NCI-H187 (cell line): ENCODE results near the gene CIAO2A.
"Not testable (repeated sequence)": the region's sequence is repeated elsewhere in the genome, so short reads cannot be mapped to it uniquely, and the experiment has no call there.

Experiments used
- DNase-seq, 2 experiments: peaks; one replicate each; lab custom pipeline; 2025; lab: John Stamatoyannopoulos, UW

The CIAO2A gene

DNA sequence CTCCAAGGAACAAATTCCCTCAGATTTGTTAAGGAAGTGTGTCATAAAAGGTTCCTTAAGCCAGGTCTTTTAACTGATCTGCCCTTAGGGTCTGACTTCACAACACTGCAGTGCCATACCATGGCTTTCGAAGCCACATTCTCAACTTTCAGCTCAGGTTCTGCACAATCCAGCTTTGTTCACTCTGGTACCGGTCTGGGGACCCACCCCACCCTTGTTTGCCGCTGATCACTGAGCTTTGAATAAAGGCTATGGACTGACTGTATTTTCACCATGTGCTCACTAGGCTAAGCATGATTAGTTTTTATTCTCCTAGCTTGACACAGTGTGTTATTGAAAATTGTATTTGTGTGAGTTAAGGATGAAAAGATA, 18.0 kb upstream of the CIAO2A start:
- DNase-seq: no peak

DNA sequence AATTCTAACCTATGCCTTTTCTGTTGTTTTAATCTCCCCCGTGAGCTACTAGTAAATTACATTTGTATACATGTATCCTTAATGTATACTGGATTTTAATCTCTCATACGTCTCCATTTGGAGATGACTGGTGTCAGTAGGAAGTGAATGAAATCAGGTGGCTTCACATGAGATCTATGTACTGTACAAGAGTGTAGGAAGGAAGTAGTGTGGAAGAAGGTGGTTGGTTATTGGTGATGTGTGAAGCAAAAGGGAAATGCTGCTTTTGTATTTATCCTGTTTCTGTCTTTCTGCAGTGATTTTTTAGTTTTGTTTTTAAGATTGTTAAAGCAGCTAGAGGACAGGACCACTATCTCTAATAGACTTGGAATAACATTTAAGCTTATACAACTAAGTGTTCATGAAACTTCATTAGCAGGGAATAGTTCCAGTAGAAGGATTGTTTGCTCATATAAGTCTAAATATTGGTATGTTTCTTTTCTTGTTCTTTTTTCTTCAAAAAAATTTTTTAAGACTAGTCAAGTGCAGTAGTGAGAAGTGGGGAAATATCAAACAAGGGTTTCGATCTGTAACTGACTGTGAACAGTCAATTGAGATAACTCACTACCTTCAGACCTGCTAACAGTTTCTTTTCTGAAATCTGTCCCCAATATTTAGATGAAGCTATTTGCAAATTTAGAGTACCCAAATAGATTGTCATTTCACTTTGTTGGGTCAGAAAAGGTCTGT, 17.5 kb upstream of the CIAO2A start:
- no peak for DNase-seq

DNA sequence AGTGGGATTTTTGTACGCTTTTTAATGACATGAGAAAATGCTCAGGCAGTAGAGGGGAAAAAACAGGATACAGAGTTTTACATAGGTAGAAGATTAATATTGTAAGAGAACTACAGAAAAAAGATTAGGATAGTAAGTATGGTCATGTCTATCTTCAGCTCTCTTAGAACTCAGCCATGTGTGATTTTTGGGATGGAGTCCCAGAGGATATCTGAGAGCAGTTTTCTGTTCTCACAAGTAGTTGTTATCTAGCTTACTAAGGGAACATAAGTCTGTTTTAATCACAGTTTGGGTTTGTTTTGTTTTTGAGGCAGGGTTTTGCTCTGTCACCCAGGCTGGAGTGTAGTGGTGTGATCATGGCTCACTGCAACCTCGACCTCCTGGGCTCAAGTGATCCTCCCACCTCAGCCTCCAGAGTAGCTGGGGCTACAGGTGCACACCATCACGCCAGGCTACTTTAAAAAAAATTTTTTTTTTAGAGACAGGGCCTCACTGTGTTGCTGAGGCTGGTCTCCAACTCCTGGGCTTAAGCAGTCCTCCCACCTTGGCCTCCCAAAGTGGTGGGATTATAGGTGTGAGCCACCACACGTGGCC, 16.6 kb upstream of the CIAO2A start:
- DNase-seq: not testable (repeated sequence)

DNA sequence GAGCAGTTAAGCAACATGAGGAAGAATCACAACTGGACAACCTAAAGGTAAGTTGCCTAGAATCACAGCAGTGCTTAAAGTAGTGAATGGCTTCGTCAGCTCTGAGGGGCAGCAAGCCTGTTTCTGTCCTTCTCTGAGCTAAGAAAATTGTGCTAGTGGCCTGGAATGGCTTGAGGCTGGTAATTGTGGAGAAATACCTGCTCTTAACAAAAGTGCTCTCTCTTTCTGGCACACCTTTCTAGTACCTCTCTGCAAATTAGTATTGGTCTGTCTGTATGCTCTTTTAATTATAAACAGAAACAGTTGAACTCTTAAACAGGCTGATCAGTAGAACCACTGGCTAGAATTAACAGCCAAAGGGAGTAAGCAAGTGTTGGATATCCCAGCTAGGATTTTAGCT, 13.7 kb upstream of the CIAO2A start:
- no peak for DNase-seq

DNA sequence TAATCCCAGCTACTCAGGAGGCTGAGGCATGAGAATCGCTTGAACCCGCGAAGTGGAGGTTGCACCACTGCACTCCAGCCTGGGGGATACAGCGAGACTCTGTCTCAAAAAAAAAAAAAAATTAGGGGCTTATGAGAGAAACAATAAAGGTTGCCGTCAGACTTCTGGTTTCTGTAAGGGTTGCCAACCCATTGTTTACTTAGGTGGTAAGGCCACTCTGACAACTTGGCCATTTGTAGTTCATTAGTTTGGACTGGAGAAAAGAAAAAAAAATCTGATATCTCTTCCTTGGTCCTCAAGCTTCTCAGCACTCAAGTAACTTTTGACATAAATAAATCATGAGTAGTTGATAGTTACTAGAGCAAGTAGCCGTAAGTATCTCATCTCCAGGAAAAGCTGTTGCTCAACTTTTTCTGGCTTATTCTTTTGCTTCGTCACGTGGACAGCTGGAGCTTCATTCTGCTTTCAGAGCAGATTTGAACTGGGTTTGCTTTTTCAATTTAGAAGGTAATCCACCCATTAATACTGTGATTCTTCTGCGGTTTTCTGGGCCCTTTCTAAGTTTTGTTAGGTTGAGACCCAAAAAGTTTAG, 11.6 kb upstream of the CIAO2A start:
- no peak for DNase-seq

DNA sequence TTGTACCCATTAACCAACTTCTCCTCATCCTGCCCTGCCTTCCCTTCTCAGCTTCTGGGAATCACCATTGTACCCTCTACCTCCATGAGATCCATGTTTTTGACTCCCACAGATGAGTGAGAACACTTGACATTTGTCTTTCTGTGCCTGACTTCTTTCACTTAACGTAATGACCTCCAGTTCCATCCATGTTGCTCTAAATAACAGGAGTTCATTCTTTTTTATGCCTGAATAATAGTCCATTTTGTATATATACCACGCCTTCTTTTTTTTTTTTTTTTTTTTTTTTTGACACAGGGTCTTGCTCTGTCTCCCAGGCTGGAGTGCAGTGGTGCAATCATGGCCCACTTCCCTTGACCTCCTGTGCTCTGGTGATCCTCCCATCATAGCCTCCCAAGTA, 8.9 kb upstream of the CIAO2A start:
- DNase-seq: no peak

DNA sequence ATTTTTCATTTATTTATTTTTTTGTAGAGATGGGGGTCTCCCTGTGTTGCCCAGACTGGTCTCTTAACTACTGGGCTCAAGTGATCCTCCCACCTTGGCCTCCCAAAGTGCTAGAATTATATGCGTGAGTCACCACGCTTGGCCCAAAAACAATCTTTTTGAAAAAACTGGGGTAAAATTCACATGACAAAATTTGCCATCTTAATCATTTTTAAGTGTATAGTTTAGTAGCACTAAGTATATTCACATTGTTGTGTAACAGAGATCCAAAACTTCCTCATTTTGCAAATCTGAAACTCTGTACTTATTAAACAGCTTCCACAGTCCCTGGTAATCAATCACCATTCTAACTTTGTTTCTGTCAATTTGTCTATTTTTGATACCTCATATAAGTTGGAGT, 7.3 kb upstream of the CIAO2A start:
- DNase-seq: no peak

DNA sequence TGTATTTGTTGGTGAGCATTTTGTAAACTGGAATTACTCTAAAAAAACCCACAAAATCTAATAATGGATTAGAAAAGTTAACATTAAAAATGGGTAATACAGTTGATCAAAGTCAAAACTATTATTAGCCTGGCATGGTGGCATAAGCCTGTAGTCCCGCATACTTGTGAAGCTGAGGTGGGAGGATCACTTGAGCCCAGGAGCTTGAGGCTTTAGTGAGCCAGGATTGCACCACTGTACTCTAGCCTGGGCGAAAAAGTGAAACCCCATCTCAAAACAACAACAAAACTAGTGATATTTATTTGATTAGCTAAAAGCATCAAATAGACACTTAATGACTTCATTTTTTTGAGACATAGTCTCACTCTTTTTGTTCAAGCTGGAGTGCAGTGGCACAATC, 5.7 kb upstream of the CIAO2A start:
- DNase-seq: no peak

DNA sequence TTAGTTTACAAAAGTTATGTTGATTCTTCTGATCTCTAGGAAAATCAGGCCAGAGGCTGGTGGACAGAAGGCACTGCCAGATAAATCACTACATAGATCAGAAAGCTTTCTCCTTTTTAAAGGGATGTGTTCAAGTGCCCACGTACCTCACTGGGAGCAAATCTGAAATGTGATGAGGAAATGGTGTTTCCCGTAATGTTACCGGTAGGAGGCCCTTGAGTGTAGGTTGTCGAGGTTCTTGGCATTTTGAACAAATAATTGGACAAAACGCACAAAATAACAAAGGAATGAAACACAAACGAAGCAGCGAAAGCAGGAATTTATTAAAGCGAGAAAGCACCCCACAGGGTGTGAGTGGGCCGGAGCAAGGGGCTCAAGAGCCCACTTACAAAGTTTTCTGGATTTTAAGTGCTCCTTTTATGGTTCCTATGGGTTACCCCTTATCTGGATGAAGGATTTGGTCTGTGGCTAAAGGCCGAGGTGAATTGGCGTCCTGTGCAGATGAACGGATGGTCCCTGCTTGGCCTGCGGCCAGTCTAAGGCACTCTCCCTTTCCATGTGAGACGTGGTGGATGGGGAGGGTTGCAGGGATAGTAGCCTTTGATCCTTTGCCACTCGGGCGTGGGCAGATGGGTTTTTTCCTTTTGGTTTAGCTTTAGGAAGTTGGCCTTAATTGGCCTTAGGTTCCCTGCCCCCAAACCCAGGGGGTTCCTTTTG, 3.2 kb upstream of the CIAO2A start:
- DNase-seq: no peak

DNA sequence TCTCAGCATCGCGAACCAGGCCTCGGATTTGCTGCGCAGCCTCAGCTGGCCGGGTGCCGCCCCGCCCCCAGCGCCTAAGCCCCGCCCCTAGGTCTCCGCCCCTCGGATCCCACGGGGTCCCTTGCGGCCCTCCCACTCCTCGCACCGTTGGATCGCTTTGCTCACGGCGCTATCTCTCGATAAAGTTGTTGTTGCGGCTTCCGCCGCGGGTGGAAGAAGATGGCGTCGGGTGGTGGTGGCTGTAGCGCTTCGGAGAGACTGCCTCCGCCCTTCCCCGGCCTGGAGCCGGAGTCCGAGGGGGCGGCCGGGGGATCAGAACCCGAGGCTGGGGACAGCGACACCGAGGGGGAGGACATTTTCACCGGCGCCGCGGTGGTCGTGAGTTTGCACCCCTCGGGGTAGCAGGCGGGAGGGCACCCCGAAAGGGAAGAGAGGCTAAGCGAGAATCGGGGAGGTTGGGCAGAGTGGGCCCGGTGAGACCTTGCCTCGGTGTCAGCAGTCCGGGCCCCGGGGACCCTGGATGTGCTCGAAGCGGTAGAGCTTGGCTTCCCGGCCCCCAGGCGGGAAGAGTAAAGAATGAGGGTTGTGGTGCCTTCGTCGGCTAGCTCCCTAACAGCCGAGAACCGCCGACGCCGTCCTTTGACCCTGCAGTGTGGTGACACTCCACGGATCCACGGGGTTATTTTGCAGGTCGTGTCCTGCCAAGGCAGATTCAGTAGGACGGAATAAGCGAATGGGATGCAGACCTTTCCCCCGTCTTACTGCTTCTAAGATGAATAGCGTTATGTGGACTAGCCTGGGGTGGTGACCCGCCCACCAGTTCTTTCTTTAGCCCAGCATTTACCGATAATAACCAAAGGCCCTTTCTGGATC, 2.4 kb upstream of the CIAO2A start, which contains the start of gene SNX1:
TSS of gene SNX1 (plus strand) at position 188 of the 873 bp plus-strand sequence. CDS start at position 220, 32 bp downstream.
- DNase-seq: peak; percentile 59 to 61

DNA sequence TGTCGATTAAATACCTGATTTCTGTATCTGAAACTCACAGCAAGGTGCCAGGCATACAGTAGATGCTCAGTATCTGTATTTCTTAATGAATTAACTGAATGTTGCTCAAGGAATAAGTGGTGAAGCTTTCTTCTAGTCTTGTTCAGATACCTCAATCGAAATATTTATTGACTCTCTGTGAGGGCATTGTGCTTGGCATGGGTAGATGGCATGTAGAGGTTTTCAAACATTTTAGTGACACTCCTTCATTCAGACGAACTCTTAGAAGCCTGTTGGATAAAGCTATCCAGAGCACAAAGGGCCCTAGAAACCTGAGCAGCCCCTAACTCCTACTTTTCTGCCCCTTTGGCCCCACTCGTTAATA, 1.8 kb upstream of the CIAO2A start:
- DNase-seq: no peak

DNA sequence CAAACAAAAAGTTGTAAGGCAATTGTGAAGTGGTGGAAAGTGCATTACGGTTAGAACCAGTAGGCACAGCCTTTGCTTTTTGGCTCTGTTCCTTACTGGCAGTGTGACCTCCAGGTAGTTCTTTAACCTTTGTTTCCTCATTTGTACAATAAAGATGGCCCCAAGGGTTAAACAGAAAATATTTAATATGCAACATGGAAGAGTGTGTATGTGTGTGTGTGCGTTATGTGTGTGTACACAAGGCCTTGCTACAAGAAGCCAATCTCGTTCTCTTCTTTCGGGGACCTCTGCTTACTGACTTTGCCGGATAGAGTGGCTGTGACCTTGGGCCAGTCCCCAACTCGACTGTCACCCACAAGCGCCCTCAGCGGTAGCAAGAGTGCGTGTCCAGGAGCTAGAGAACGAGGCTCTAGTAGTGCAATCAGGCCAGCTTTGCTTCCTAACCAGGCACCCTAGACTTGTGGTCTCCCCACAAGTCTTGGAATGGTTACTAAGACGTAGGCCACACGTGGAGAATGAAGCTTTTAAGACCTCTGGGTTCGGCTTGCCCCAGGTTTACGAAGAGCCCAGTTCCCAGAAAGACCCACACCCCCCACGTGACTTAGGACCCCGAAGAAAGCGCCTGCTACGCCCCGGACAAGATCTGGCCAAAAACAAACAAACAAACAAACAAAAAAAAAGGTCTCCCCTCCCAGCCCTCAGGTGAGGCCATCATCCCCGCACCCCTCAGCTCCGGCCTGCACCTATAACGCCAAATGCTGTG, 593 bp downstream of the CIAO2A start:
- DNase-seq: no peak

DNA sequence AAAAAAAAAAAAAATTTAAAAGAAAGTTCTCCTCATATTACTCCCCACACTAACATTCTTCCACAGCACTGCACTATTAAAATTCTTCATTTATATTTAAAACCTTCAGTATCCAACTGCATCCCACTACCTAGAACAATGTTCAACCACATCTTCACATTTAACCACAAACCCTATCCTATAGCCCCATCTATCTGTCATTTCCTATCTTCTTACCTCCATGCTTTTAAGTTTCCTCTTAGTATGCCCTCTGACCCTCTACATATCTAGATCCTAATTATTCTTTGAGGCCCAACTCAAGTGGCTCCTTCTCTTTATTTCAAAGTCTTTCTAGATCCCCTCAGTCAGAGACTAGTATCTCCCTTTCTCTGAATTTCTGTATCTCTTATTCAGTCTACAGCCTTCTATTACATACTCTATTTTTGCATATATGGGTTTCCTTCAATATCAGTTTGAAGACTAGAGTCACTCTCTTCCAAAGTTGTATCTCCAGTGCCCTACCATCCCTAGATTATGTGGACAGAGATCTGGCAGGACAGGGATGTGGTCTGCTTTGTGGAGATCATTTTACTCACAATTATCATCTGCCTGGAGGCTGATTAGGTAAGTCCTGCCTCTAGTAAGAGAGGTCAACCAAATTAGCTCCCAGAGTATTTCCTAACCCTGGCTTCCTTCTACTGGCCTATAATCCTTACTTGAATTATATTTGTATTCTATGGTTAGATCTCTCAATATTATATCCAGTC, 1.4 kb downstream of the CIAO2A start:
- no peak for DNase-seq

DNA sequence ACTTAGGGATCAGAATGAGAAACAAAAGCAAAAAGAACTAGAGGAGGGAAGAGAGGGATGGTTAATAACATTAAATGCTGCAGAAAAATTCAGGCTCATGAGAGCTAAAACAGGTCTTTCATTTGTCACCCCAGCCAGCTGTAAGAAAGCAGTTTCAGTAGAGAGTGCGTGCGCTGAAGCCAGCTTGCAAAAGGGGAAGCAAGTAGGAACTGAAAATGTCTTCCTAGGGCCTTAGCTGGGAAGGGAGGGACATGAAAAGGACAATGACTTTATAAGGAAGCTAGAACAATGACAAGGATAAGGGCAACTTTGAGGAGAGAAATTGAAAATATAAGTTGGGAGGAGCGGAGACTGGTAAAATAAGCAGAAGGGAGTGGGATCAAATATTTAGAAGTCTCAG, 3.1 kb downstream of the CIAO2A start:
- no peak for DNase-seq

DNA sequence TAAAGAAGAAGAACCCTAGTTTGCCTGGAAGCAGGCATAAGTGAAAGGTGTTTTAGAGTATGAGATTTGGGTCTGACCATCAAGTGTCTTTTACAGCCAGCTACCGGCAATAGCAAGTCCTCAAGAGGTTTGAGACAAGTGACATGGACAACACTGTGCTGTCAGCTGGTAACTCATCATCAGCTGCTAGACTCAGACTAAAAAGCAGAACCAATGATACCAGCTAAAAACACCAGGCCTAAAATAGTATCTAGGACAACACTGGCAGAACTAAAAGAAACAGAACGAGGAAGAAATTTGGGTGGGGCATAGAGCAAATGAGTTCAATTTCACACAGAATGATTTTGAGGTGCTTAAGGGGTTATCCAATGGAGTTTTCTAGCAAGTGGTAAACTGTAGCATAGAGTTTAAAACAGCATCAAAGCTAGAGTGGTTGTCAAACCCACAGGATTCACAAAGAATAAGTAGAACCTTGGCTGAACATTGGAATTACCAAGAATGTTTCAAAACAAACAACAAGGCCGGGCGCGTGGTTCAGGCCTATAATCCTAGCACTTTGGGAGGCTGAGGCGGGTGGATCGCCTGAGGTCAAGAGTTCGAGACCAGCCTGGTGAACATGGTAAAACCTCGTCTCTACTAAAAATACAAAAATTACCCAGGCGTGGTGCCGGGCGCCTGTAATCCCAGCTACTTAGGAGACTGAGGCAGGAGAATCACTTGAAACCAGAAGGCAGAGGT, 3.9 kb downstream of the CIAO2A start:
- DNase-seq: no peak

DNA sequence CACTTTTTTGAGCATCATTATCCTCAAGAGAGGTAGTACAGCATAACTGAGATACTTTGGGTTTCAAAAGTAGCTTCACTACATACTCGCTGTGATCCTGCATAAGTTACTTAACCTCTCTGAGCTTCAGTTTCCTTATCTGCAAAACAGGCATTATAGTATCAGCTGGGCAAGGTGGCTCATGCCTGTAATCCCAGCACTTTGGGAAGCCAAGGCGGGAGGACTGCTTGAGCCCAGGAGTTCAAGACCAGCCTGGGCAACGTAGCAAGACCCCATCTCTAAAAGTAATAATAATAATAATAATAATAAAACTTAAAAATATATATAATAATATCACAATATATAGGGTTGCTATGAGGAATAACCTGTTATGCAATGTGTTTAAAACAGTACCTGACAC, 10.9 kb downstream of the CIAO2A start:
- DNase-seq: no peak

DNA sequence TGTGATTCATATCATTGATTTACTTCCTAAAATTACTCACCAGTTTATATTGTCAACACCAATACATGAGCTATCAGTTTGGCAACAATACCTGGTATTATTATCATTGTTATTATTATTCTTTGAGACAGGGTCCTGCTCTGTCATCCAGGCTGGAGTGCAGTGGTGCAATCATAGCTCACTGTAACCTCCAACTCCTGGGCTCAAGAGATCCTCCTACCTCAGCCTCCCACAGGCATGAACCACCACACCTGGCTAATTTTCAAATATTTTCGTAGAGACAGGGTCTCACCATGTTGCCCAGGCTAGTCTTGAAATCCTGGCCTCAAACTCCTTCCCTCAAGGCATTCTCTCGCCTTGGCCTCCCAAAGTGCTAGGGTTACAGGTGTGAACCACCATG, 20.1 kb downstream of the CIAO2A start:
- not testable (repeated sequence) for DNase-seq

DNA sequence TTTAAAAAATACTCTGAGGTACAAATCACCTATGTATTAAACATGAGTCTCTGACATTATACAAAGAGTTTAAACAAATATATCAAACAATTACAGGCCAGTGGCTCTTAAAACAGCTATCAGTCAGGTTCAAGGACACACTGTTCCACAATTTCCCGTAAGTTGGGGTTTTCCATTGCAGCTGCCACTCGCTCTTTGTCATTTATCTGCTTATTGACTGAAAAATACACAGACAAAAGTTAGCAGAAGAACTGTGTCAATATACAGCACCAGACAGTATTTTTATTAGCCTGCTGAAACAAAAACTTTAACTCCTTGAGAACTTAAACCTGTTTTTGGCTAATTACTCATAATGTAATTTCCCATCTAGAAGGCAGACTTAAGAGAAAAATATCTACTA, 20.8 kb downstream of the CIAO2A start:
- no peak for DNase-seq

DNA sequence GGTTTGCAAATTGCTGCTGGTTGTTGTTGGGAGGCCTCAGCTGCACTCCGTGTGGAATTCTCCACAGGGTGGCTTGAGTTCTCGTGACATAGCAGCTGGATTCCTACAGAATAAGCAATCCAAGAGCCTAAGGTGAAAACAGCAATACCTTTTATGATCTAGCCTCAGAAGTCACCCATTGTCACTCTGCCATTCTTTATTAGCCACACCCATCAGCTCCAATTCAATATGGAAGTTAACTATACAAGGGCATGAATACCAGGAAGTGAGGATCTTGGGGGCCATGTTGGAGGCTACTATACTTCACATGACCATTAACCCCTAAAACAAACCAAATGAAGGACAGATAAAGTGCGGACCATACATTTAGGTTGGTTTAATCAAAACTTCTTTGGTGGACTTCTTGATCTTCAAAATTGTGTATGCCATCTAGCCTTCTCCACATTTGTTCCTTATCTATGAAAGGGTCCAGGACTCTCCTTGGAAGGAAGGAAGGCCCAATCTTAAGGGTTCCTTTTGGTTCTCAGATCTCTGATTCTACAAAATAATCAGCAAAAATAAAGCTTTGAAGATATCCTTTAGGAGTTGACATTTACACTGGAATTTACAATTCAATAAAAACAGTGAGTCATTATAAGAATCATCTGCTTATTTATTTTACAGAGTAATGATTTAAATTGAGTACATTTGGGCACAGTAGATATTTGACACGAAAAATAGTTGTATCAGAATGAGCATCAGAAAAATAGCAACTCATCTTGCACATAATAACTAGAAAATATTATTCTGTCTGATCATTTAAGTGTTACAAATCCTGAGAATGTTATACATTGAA, 21.5 kb downstream of the CIAO2A start:
- DNase-seq: no peak
